Superior temporal gyrus (tissue), 1 donor: Measurements from ENCODE around the gene AP2A2.

Experiments used
- DNase-seq: peaks from one replicate; pipeline ENCODE4 v3.0.0-alpha.2; 2016; ENCODE audit errors: extremely low spot score

The AP2A2 gene

GRCh38 chr11:1041936-1042608 lies 116.4 kb downstream of the AP2A2 start:
- DNase-seq, result no peak

- no peak for DNase-seq
Observed at GRCh38 chr11:1042626-1043562, 117.2 kb downstream of the AP2A2 start.

- DNase-seq, result no peak
Observed at GRCh38 chr11:1043563-1044096, 118.0 kb downstream of the AP2A2 start.

- no peak for DNase-seq
Observed at GRCh38 chr11:1044160-1044559, 118.5 kb downstream of the AP2A2 start.

GRCh38 chr11:1047595-1048156 lies 122.0 kb downstream of the AP2A2 start:
- DNase-seq, result no peak

- DNase-seq, result no peak
Observed at GRCh38 chr11:1048375-1049070, 122.9 kb downstream of the AP2A2 start.

DNA sequence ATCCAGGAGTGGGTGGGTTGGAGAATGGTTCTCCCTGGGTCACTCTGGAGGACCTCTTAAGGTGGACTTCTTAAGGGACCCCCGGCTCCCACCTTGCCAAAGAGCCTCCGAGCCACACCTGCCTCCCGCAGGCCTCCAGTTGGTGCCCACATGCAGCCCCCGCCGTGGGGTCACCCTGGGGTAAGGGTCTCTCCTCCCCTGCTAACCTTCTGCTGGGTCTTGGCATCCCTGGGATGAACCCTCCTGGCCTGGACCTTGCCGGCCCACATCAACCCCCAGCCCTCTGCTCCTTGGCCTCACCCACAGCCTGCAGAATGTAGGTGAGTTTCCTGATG lies 123.4 kb downstream of the AP2A2 start:
- no peak for DNase-seq

DNA sequence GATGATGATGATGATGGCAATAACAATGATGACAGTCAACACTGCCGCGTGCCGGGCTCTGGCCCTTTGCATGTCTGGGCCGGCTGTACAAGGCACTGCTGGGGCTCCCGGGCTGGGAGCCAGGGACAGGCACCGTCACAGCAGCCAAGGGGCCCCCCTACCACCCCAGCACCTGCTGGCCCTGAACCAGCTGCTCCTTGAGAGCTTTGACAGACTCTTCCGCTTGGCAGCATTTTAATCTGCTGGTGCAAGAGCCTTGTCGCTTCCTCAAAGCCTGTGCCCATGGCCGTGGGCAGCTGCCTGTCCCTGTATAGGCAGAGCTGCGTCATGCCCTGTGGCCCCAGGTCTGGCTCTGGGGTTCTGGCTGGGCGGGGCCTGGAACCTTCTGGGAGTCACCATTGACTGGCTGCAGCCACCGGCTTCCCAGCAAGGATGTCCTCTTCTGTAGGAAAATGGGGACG lies 123.8 kb downstream of the AP2A2 start:
- no peak for DNase-seq

DNA sequence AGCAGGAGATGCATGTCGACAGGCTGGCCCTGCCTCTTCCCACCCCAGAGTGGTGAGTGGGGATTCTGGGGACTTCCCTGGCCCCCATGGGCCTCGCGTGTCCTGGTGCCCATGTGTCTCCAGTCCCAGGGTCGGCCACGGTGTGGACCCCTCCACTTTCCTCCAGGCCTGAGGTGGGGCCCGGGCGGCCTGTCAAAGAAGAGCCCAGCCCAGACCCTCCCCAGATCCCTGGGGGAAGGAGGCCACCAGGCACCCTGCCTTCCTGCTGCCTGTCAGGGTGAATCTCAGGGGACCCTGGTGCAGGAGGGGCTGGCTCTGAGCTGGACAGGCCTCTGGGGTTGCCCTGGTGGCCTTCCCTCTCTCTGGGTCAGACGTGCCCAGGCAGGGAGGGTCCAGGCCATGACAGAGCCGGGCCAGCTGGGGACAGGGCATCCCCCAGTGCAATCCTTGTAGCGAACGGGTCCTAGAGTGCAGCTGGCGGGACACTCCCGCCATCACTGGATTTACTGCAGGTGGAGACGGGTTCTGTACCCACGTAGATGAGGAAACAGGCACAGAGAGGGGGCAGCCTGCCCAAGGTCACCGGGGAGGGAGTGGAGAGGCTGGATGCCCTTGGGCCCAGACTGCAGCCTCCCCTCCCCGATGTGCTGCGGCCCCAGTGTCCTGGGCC lies 124.4 kb downstream of the AP2A2 start:
- DNase-seq, result no peak

- DNase-seq, result peak; percentile 62
Observed at GRCh38 chr11:1050581-1051355, 125.1 kb downstream of the AP2A2 start.

- DNase-seq, result no peak
Observed at GRCh38 chr11:1051356-1052132, 125.9 kb downstream of the AP2A2 start.

- DNase-seq, result no peak
Observed at GRCh38 chr11:1052133-1053011, 126.7 kb downstream of the AP2A2 start.

- DNase-seq, result no peak
Observed at GRCh38 chr11:1053121-1053901, 127.6 kb downstream of the AP2A2 start.

DNA sequence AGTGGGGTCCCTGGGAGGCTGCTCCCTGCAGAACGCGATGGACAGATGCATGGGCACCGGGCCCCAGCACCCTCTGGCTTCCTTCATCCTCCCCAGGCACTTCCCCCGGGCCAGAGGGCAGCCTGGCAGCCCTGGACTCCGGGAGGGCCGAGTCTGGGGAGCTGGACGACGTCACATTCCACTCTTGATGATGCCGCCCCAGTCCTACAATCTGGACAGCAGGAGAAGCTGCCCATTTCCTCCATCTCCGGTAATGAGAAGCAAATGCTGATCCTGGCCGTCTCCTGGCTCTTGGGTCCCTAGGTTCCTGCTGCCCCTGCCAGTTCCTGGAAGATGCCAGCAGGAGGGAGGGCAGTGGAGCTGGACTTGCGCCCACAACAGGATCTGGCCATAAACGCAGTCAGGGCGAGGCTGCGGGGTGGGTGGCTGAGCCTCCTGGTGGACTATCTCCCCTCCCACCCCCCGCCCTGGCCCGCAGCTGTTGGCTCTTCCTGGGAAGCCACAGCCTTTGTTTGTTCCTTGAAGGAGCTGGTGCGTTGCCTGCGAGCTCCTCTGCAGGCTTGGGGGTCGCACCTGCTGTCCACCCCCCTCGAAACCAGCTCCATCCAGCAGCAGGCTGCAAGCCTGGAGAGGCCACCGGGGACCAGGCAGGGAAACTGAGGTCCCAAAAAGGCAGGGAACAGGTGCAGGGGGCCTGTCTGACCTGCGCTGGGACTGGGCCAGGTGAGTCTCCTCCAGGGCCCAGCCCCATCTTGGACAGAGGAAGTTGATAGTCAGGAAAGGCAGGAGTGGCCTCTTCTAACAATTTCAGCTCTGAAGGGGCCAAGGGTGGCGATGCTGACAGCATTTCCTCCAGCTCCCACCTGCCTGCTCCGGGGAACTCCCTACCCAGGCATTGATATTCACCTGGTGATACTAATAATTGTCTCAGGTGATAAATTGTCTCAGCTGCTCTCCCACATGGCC lies 128.8 kb downstream of the AP2A2 start:
- no peak for DNase-seq

DNA sequence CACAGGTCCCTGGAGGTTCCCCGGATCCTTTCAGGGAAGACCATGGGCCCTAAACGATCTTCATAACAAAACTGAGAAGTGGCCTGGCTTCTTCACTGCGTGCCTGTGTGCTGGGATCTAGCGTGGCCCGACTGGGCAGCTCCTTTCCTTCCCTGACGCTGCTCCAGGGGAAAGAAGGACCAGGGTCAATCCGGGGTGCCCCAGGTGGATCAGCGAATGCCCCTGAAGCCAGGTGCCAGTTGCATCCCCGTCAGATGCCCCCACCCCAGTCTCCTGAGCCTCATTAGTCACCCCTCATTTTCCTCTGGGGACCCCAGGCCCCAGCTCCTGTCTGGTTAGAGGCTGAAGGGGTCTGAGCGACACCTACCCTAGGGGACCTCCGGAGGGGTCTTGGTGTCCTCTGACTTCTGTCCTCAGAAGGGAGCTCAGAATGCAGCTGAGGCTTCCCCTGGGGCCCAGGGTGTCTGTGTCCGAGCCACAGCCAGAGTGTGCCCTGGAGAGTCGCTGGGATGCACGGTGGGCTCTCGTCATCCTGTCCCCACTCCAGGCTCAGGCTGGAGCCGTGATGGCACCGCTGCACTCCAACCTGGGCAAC lies 129.5 kb downstream of the AP2A2 start:
- DNase-seq, result no peak
